Esophagus mucosa (tissue), 1 donor: ENCODE results near the gene AKR1B15. TPM values are rescaled to one million over a fixed set of nuclear protein-coding genes. Genes with fewer than 3 reads are reported as not detected.
A peak's percentile ranks its signal among the peaks of the same experiment; 100 is the strongest.
"Not testable (repeated sequence)": the region's sequence is repeated elsewhere in the genome, so short reads cannot be mapped to it uniquely, and the experiment has no call there.

ENCODE experiments used
- ATAC-seq: fragments of 200-7000 bp; cut with Tn5 transposase; one replicate; pipeline ENCODE4 v1.9.1; 2020
- total RNA-seq: library from RNA; stranded (reverse); gene quantifications from one replicate; pipeline ENCODE4 v1.2.4, GENCODE V29; 2023
- donor health status: DM: yes; HTN: yes; CAD: no.

AKR1B15 gene
- 35.1 TPM for total RNA-seq

- ATAC-seq, result peak; percentile 60
Measured at GRCh38 chr7:134548877-134549276, at the start of gene AKR1B15. Gene AKR1B15 (plus strand): TSS chr7:134549110. CDS start chr7:134564620, 15,510 bp downstream.

- no peak for ATAC-seq
Measured at GRCh38 chr7:134500406-134500805, 48.5 kb upstream of the AKR1B15 start.

GRCh38 chr7:134500982-134501381 is 47.9 kb upstream of the AKR1B15 start:
- ATAC-seq, result no peak

- ATAC-seq, result peak; percentile 57
Measured at GRCh38 chr7:134502463-134503371, 46.2 kb upstream of the AKR1B15 start.

- no peak for ATAC-seq
Measured at GRCh38 chr7:134504660-134505164, 44.2 kb upstream of the AKR1B15 start.

- peak; percentile 80 for ATAC-seq
Measured at GRCh38 chr7:134505856-134506255, 43.1 kb upstream of the AKR1B15 start.

- no peak for ATAC-seq
Measured at GRCh38 chr7:134509010-134509409, 39.9 kb upstream of the AKR1B15 start.

- no peak for ATAC-seq
Measured at GRCh38 chr7:134510646-134511045, 38.3 kb upstream of the AKR1B15 start.

GRCh38 chr7:134512271-134512670 is 36.6 kb upstream of the AKR1B15 start:
- peak; percentile 14 for ATAC-seq

GRCh38 chr7:134513169-134513752 is 35.6 kb upstream of the AKR1B15 start:
- peak; percentile 64 for ATAC-seq

- ATAC-seq, result no peak
Measured at GRCh38 chr7:134514106-134514505, 34.8 kb upstream of the AKR1B15 start.

- peak; percentile 43 for ATAC-seq
Measured at GRCh38 chr7:134514663-134515062, 34.2 kb upstream of the AKR1B15 start.

- ATAC-seq, result peak; percentile 87
Measured at GRCh38 chr7:134515569-134516468, 33.1 kb upstream of the AKR1B15 start.

GRCh38 chr7:134520130-134520529 is 28.8 kb upstream of the AKR1B15 start:
- ATAC-seq, result no peak

GRCh38 chr7:134522601-134523000 is 26.3 kb upstream of the AKR1B15 start:
- no peak for ATAC-seq

GRCh38 chr7:134525449-134525848 is 23.5 kb upstream of the AKR1B15 start:
- not testable (repeated sequence) for ATAC-seq

GRCh38 chr7:134526552-134527248 is 22.2 kb upstream of the AKR1B15 start:
- peak; percentile 95 for ATAC-seq

- no peak for ATAC-seq
Measured at GRCh38 chr7:134527979-134528371, 20.9 kb upstream of the AKR1B15 start.

GRCh38 chr7:134528749-134529148 is 20.2 kb upstream of the AKR1B15 start:
- no peak for ATAC-seq

GRCh38 chr7:134530460-134530859 is 18.4 kb upstream of the AKR1B15 start:
- no peak for ATAC-seq

GRCh38 chr7:134532180-134532953 is 16.5 kb upstream of the AKR1B15 start:
- peak; percentile 80 for ATAC-seq
